C4-2B (cell line): ENCODE results near the gene L3HYPDH.

ENCODE experiments used
- ZFX ChIP-seq: fragments of 450-650 bp; IDR thresholded peaks from 2 replicates; pipeline ENCODE4 v1.6.1; 2017
- TF ChIP-seq, protein P1 (sequence below): fragments of 450-650 bp; conservative IDR thresholded peaks from 2 replicates; pipeline ENCODE4 v1.5.1; 2017; ENCODE audit warnings: mild to moderate bottlenecking

DNA sequence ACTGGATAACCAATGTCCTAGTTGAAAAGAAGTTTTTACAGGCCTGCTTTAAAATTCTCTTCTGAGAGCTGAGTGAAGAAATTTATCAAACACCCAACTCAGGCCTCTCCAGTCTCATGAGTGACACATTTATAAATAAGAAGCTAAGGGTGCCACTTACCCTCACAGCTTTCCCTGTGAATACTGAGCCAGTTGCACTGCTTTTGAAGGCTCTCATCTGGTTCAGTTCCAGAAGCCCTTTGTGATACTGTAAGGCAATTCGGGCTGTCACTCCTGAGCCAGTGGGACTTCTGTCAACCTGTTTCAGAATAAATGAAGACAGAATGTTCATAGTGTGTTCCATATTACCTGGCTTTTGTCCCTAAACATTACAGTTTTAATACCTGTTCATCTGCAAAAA lies 8.5 kb downstream of the L3HYPDH start:
- TF ChIP-seq, protein P1, sequence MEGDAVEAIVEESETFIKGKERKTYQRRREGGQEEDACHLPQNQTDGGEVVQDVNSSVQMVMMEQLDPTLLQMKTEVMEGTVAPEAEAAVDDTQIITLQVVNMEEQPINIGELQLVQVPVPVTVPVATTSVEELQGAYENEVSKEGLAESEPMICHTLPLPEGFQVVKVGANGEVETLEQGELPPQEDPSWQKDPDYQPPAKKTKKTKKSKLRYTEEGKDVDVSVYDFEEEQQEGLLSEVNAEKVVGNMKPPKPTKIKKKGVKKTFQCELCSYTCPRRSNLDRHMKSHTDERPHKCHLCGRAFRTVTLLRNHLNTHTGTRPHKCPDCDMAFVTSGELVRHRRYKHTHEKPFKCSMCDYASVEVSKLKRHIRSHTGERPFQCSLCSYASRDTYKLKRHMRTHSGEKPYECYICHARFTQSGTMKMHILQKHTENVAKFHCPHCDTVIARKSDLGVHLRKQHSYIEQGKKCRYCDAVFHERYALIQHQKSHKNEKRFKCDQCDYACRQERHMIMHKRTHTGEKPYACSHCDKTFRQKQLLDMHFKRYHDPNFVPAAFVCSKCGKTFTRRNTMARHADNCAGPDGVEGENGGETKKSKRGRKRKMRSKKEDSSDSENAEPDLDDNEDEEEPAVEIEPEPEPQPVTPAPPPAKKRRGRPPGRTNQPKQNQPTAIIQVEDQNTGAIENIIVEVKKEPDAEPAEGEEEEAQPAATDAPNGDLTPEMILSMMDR: no peak
- no peak for TF ChIP-seq ZFX
